SU-DHL-6 (cell line): ENCODE measurements around the gene RBP4.

Experiments
- H2AFZ ChIP-seq: fragments of 200-600 bp; sonication (generic); 2 replicates; pipeline ENCODE4 v1.6.1; 2014; ENCODE audit warnings: low read depth, mild to moderate bottlenecking, moderate library complexity, mixed read lengths, antibody characterized with exemption, low read length; ENCODE audit not compliant: severe bottlenecking
- H3F3A ChIP-seq: fragments of 200-600 bp; shearing (Covaris generic); 2 replicates; pipeline ENCODE4 v1.6.0; 2016; ENCODE audit warnings: antibody characterized with exemption, mild to moderate bottlenecking; ENCODE audit not compliant: insufficient read depth
- H3K27ac ChIP-seq: fragments of 200-600 bp; sonication (generic); 2 replicates; pipeline ENCODE4 v1.5.1; 2016; ENCODE audit warnings: low read depth, mild to moderate bottlenecking, low read length, moderate library complexity, mixed read lengths
- H3K27me3 ChIP-seq: fragments of 200-600 bp; sonication (generic), shearing (Covaris generic); 2 replicates; pipeline ENCODE4 v1.6.0; 2014; ENCODE audit warnings: mild to moderate bottlenecking, low read length
- H3K36me3 ChIP-seq: fragments of 200-600 bp; sonication (generic); 2 replicates; pipeline ENCODE4 v1.6.1; 2014; ENCODE audit warnings: mild to moderate bottlenecking, low read length, mixed read lengths
- H3K4me2 ChIP-seq: fragments of 300-600, 200-600 bp; shearing (Covaris generic), sonication (generic); 2 replicates; pipeline ENCODE4 v1.6.0; 2014; ENCODE audit warnings: low read length, low read depth, mild to moderate bottlenecking; ENCODE audit not compliant: poor library complexity, severe bottlenecking
- H3K4me3 ChIP-seq: fragments of 200-600 bp; sonication (generic); 2 replicates; pipeline ENCODE4 v1.5.1; 2014; ENCODE audit warnings: antibody characterized with exemption, low read length, mild to moderate bottlenecking, mixed read lengths; ENCODE audit not compliant: insufficient read depth, poor library complexity, severe bottlenecking
- H3K79me2 ChIP-seq: fragments of 200-600 bp; sonication (generic); 2 replicates; pipeline ENCODE4 v1.6.1; 2014; ENCODE audit warnings: mild to moderate bottlenecking, low read length, moderate library complexity; ENCODE audit not compliant: insufficient read depth
- H3K9ac ChIP-seq: fragments of 200-600 bp; sonication (generic); 2 replicates; pipeline ENCODE4 v1.7.0; 2014; ENCODE audit warnings: mild to moderate bottlenecking, low read length
- H3K9me2 ChIP-seq: fragments of 200-600 bp; sonication (generic); replicated peaks from 2 replicates; pipeline ENCODE4 v1.6.1; 2014; ENCODE audit warnings: low read length; ENCODE audit not compliant: insufficient read depth
- H3K9me3 ChIP-seq: fragments of 200-600 bp; sonication (generic); 2 replicates; pipeline ENCODE4 v1.6.1; 2014; ENCODE audit warnings: low read length, mixed read lengths; ENCODE audit not compliant: insufficient read depth
- H4K20me1 ChIP-seq: fragments of 200-600 bp; sonication (generic); 2 replicates; pipeline ENCODE4 v1.6.1; 2014; ENCODE audit warnings: low read depth, mild to moderate bottlenecking, antibody characterized with exemption, low read length, moderate library complexity, mixed read lengths
- EZH2phosphoT487 ChIP-seq: fragments of 200-600 bp; sonication (generic), shearing (Covaris generic); conservative IDR thresholded peaks from 2 replicates; pipeline ENCODE4 v1.6.1; 2018; ENCODE audit warnings: mild to moderate bottlenecking, antibody characterized with exemption, low read length, moderate library complexity, mixed read lengths
- TF ChIP-seq, protein P1 (sequence below): fragments of 200-600 bp; sonication (generic); IDR thresholded peaks from one replicate; pipeline ENCODE4 v1.5.1; 2017; ENCODE audit warnings: antibody characterized with exemption, mild to moderate bottlenecking, low read length, moderate library complexity; ENCODE audit not compliant: insufficient read depth, poor library complexity, severe bottlenecking

Gene RBP4

DNA sequence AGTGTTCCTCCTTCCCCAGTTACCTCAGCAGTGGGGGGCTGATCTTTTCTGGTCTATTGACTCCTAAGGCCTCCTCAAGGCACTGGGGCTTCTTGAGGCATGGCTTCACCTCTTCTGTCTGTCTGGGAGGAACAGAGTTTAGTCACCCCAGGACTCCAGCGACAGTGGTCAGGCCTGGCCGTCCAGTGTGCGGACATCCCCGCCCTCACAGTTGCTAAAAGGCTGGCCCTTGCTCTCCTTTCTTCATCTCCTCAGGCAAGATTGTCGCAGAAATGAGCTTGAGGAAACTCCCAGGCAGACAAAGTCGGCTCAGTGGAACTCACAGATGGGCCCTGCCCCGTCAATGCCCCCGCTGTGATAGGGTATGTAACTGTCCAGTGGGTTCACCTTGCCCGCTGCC lies 41.5 kb downstream of the RBP4 start:
- Histone ChIP-seq H3K9me3 (no peaks in the 10 kb centered on the region), H3K9me2 (no peaks in the 10 kb centered on the region)

DNA sequence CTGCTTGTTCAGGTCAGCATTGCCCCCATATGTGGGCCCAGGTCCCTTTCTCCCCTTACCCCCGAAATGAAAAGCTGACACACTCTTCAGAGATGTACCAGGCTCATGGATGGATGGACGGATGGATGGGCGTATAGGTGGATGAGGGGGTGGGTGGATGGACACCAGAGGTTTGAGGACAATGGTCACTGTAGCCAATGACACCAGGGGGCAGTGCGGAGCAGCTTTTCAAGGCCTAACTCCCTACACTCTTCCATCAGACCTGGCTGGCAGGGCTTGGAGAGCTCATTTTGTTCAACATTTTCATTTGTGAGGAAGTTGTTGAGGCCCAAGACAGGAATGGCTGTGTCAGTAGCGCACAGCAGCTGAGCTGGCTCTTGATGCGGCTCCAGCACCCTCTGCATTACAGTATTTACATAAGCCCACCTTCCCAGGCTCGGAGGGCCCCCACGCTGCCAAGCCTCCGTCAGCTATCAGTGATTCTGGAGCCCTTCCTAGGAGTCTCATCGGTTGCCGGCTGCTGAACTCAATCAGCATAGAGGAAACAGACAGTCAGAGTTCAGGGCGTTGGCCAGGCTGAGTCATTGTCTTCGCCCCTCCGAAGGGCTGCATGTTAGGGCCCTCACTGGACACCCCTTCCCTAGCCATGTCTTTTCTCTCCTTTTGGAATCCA lies 46.1 kb downstream of the RBP4 start:
- Histone ChIP-seq H2AFZ (no peak overlapping the region), H3K27me3 (no peaks in the 10 kb centered on the region), H3K4me2 (no peak overlapping the region), H3K9me3 (no peaks in the 10 kb centered on the region), H3K27ac (no peak overlapping the region), H3K79me2 (no peaks in the 10 kb centered on the region), H3K9ac (no peak overlapping the region), H4K20me1 (no peaks in the 10 kb centered on the region), H3F3A (no peaks in the 10 kb centered on the region), H3K4me3 (no peak overlapping the region), H3K36me3 (no peaks in the 10 kb centered on the region), H3K9me2 (no peaks in the 10 kb centered on the region)
- TF ChIP-seq, protein P1, sequence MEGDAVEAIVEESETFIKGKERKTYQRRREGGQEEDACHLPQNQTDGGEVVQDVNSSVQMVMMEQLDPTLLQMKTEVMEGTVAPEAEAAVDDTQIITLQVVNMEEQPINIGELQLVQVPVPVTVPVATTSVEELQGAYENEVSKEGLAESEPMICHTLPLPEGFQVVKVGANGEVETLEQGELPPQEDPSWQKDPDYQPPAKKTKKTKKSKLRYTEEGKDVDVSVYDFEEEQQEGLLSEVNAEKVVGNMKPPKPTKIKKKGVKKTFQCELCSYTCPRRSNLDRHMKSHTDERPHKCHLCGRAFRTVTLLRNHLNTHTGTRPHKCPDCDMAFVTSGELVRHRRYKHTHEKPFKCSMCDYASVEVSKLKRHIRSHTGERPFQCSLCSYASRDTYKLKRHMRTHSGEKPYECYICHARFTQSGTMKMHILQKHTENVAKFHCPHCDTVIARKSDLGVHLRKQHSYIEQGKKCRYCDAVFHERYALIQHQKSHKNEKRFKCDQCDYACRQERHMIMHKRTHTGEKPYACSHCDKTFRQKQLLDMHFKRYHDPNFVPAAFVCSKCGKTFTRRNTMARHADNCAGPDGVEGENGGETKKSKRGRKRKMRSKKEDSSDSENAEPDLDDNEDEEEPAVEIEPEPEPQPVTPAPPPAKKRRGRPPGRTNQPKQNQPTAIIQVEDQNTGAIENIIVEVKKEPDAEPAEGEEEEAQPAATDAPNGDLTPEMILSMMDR = peak; percentile 74
- no peak for TF ChIP-seq EZH2phosphoT487

More for the DNA sequence above, 41.5 kb downstream of the RBP4 start:
- H2AFZ ChIP-seq = no peak overlapping the region
- H3K4me2 ChIP-seq = no peak overlapping the region
- no peaks in the 10 kb centered on the region for H3F3A ChIP-seq
- no peak overlapping the region for H3K9ac ChIP-seq
- no peaks in the 10 kb centered on the region for H3K79me2 ChIP-seq
- H3K4me3 ChIP-seq = no peak overlapping the region
- H3K27me3 ChIP-seq = no peaks in the 10 kb centered on the region
- TF ChIP-seq, protein P1 = no peak
- TF ChIP-seq EZH2phosphoT487 = no peak
- H3K27ac ChIP-seq = no peak overlapping the region
- no peaks in the 10 kb centered on the region for H4K20me1 ChIP-seq
- no peaks in the 10 kb centered on the region for H3K36me3 ChIP-seq

DNA sequence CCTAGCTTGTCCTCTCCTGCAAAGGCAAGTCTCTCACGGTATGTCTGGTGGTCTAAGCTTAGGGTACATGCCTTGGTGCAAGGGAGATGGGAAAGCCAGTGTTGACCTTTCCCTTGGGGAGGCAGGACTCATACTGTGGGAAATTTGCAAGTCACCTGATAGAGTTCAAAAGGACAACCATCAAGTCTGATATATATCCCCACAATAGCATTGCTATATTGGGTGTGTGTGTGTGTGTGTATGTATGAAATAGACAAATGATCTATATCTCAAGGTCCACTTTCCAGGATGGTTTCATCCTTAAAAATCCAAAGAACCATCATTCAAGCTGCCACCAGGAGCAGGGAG lies 46.7 kb downstream of the RBP4 start:
- TF ChIP-seq, protein P1 = no peak
- TF ChIP-seq EZH2phosphoT487 = no peak
- H3K4me2 ChIP-seq = no peak overlapping the region
- H3K36me3 ChIP-seq = no peaks in the 10 kb centered on the region
- H3K4me3 ChIP-seq = no peak overlapping the region
- no peaks in the 10 kb centered on the region for H3K79me2 ChIP-seq
- no peaks in the 10 kb centered on the region for H3F3A ChIP-seq
- H3K27me3 ChIP-seq = no peaks in the 10 kb centered on the region
- H3K9ac ChIP-seq = no peak overlapping the region
- H4K20me1 ChIP-seq = no peaks in the 10 kb centered on the region
- no peak overlapping the region for H2AFZ ChIP-seq
- H3K9me3 ChIP-seq = no peaks in the 10 kb centered on the region
- no peaks in the 10 kb centered on the region for H3K9me2 ChIP-seq
- no peak overlapping the region for H3K27ac ChIP-seq
